Caco-2 (cell line): ENCODE data around the gene TSHR. TPM values are rescaled to one million over a fixed set of nuclear protein-coding genes. Genes with fewer than 3 reads are reported as not detected.

Experiments used
- BruUV-seq: library from RNA; stranded (reverse); fragments of 400-500 nt; replicated peaks from 2 replicates; lab custom pipeline; 2021; lab: Mats Ljungman, UMichigan
- CTCF ChIA-PET: fragments of 300-600 bp; sonication (Branson Sonifier 250); formaldehyde crosslinking; loops from one replicate; lab custom pipeline; 2022; ENCODE audit warnings: antibody characterized with exemption; lab: Charles Lee
- POLR2A ChIA-PET: fragments of 300-600 bp; sonication (Branson Sonifier 250); formaldehyde crosslinking; loops from one replicate; lab custom pipeline; 2022; ENCODE audit warnings: antibody characterized with exemption; lab: Charles Lee
- DNase-seq, 2 experiments: peaks; one replicate each; pipeline versions ENCODE4 v3.0.0 to v3.0.0-alpha.2; 2020 to 2022
- H3K27me3 ChIP-seq: replicated peaks from 2 replicates; pipeline ENCODE4 v1.6.0; 2011; ENCODE audit warnings: low read length; ENCODE audit not compliant: control insufficient read depth, insufficient read depth
- H3K36me3 ChIP-seq: 2 replicates; pipeline ENCODE4 v1.5.1; 2011; ENCODE audit warnings: low read length; ENCODE audit not compliant: control insufficient read depth, insufficient read depth
- H3K4me1 ChIP-seq: fragments of 250-450 bp; sonication (Bioruptor Pico); 2 replicates; pipeline ENCODE4 v1.5.1; 2020; ENCODE audit warnings: mild to moderate bottlenecking
- H3K4me3 ChIP-seq: 2 replicates; pipeline ENCODE4 v1.5.1; 2011; ENCODE audit warnings: low read depth, mild to moderate bottlenecking, control low read depth, low read length
- H3K9me3 ChIP-seq: fragments of 250-450 bp; sonication (Bioruptor Pico); 2 replicates; pipeline ENCODE4 v1.5.1; 2020; ENCODE audit warnings: mild to moderate bottlenecking, moderate library complexity
- H3K27ac Mint-ChIP-seq: one replicate; pipeline ENCODE4 v1.8.0; 2022; ENCODE audit warnings: mixed read lengths; ENCODE audit not compliant: unreplicated experiment
- H3K27me3 Mint-ChIP-seq: one replicate; pipeline ENCODE4 v1.8.0; 2022; ENCODE audit warnings: mixed read lengths; ENCODE audit not compliant: insufficient read depth, unreplicated experiment
- H3K36me3 Mint-ChIP-seq: one replicate; pipeline ENCODE4 v1.8.0; 2022; ENCODE audit warnings: mild to moderate bottlenecking, mixed read lengths; ENCODE audit not compliant: insufficient read depth, unreplicated experiment
- H3K4me1 Mint-ChIP-seq: one replicate; pipeline ENCODE4 v1.8.0; 2022; ENCODE audit warnings: low read depth, mixed read lengths; ENCODE audit not compliant: unreplicated experiment
- H3K4me3 Mint-ChIP-seq: one replicate; pipeline ENCODE4 v1.8.0; 2022; ENCODE audit warnings: mild to moderate bottlenecking, moderate library complexity, mixed read lengths; ENCODE audit not compliant: unreplicated experiment
- H3K9me3 Mint-ChIP-seq: one replicate; pipeline ENCODE4 v1.8.0; 2022; ENCODE audit warnings: mixed read lengths; ENCODE audit not compliant: unreplicated experiment
- CTCF ChIP-seq, 2 experiments: fragments of 200-600 bp in 1 of 2; IDR thresholded peaks; 1 replicate in 1 of 2; 2 replicates in 1 of 2; pipeline versions ENCODE4 v1.5.1 to v1.8.0; 2011 to 2022; ENCODE audit warnings: antibody characterized with exemption in 1 of 2, control low read depth in 1 of 2, inconsistent platforms in 1 of 2, low read depth in 1 of 2, low read length in 1 of 2, mild to moderate bottlenecking in 1 of 2, moderate library complexity in 1 of 2; ENCODE audit not compliant: insufficient read depth in 1 of 2, severe bottlenecking in 1 of 2, unreplicated experiment in 1 of 2
- intact Hi-C: fragments of 100-400 bp; cut with micrococcal nuclease; formaldehyde crosslinking; loops from one replicate; pipeline ENCODE4 v1.10.0; 2022; ENCODE audit not compliant: unreplicated experiment
- total RNA-seq: library from RNA; stranded (reverse); gene quantifications from 2 replicates; pipeline ENCODE4 v1.2.3, GENCODE V29; 2022

Gene TSHR
- total RNA-seq, 1 experiment from 2014 or later = not detected

- Histone ChIP-seq H3K36me3 (no peaks in the 10 kb centered on the region), H3K9me3 (no peaks in the 10 kb centered on the region), H3K4me1 (no peaks in the 10 kb centered on the region), H3K4me3 (no peak overlapping the region), H3K27me3 (no peaks in the 10 kb centered on the region)
- no peaks in the 10 kb centered on the region for H3K36me3 Mint-ChIP-seq
- H3K4me1 Mint-ChIP-seq = no peaks in the 10 kb centered on the region
- no peak overlapping the region for H3K27ac Mint-ChIP-seq
- intact Hi-C loops = no loop called here
- H3K9me3 Mint-ChIP-seq = peaks cover 9% of the 10 kb centered on the region
- TF ChIP-seq CTCF (IDR thresholded peaks at IDR 0.05; ENCODE audit: insufficient read depth in 1 of 2, low read depth in 1 of 2, low read length in 1 of 2, severe bottlenecking in 1 of 2, unreplicated experiment in 1 of 2) = no peak
- no peak for DNase-seq
- no TSS peak for BruUV-seq
- no peaks in the 10 kb centered on the region for H3K27me3 Mint-ChIP-seq
- ChIA-PET POLR2A (no interaction called here), CTCF (no interaction called here)
- no peak overlapping the region for H3K4me3 Mint-ChIP-seq
Observed at GRCh38 chr14:81125536-81125935, 170.1 kb downstream of the TSHR start.

GRCh38 chr14:81127785-81128184 is 172.4 kb downstream of the TSHR start:
- no peak for TF ChIP-seq CTCF (IDR thresholded peaks at IDR 0.05; ENCODE audit: insufficient read depth in 1 of 2, low read depth in 1 of 2, low read length in 1 of 2, severe bottlenecking in 1 of 2, unreplicated experiment in 1 of 2)
- Histone ChIP-seq H3K4me3 (no peak overlapping the region), H3K9me3 (no peaks in the 10 kb centered on the region), H3K4me1 (no peaks in the 10 kb centered on the region), H3K36me3 (no peaks in the 10 kb centered on the region), H3K27me3 (no peaks in the 10 kb centered on the region)
- H3K4me3 Mint-ChIP-seq = no peak overlapping the region
- H3K4me1 Mint-ChIP-seq = no peaks in the 10 kb centered on the region
- H3K27me3 Mint-ChIP-seq = no peaks in the 10 kb centered on the region
- intact Hi-C loops = no loop called here
- no peak for DNase-seq
- H3K27ac Mint-ChIP-seq = no peak overlapping the region
- ChIA-PET CTCF (no interaction called here), POLR2A (no interaction called here)
- BruUV-seq = no TSS peak
- no peaks in the 10 kb centered on the region for H3K36me3 Mint-ChIP-seq
- H3K9me3 Mint-ChIP-seq = peaks cover 9% of the 10 kb centered on the region

- H3K36me3 ChIP-seq = no peaks in the 10 kb centered on the region
- no peaks in the 10 kb centered on the region for H3K27me3 ChIP-seq
- ChIA-PET POLR2A (no interaction called here), CTCF (no interaction called here)
- TF ChIP-seq CTCF (IDR thresholded peaks at IDR 0.05; ENCODE audit: insufficient read depth in 1 of 2, low read depth in 1 of 2, low read length in 1 of 2, severe bottlenecking in 1 of 2, unreplicated experiment in 1 of 2) = no peak
- Mint-ChIP-seq H3K27me3 (no peaks in the 10 kb centered on the region), H3K36me3 (no peaks in the 10 kb centered on the region), H3K27ac (no peak overlapping the region), H3K9me3 (peaks cover 9% of the 10 kb centered on the region), H3K4me1 (no peaks in the 10 kb centered on the region), H3K4me3 (no peak overlapping the region)
- no peak for DNase-seq
- H3K9me3 ChIP-seq = no peaks in the 10 kb centered on the region
- BruUV-seq = no TSS peak
- no peak overlapping the region for H3K4me3 ChIP-seq
- intact Hi-C loops = no loop called here
- H3K4me1 ChIP-seq = no peaks in the 10 kb centered on the region
Observed at GRCh38 chr14:81129242-81129641, 173.8 kb downstream of the TSHR start.
